Islet of Langerhans (tissue), 1 donor: Measurements from ENCODE around the gene MCCC1.
A peak's percentile ranks its signal among the peaks of the same experiment; 100 is the strongest.
"Not testable (repeated sequence)": the region's sequence is repeated elsewhere in the genome, so short reads cannot be mapped to it uniquely, and the experiment has no call there.

Experiments used
- FAIRE-seq: peaks from one replicate; lab custom pipeline; 2011; peaks lifted over from hg19 to GRCh38; lab: Jason Lieb, UNC

Gene MCCC1

DNA sequence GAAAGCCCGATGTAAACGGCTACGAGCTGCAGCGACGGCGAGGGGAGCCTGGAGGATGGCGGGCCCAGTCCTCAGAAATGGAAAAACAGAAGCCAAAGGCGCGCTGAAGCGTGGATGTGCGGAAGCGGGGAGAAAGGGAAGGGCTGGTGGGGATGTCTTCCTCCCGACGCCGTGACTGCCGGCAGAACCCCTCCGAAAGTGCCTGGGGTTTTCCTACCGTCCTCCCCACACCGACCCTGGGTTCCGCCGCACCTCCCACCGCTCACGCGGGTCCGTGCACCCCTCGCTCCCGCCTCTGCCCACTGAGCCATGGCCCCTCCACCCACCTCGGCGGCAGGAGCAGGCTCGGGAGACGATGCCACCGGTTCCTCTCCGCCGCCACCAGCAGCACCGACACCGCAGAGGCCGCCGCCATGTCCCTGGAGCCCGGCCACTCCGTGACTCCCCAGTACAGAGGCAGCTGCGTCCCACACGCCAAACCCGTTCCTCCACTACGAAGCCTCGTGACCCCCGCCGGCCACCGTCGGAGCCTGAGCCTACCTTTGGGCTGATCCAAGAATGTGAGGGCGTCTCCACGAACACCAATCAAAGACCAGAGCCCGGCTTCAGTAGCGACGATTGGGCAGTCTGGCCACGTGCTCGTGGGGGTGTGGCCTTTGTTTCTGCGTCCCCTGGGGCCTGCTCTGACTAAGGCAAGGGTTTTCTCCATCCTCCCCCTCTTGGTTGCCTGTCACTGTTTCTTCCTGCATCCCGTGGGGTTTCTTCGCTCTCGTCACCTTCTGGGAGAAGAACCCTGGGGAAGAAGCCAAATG lies at the start of gene MCCC1:
MCCC1 (minus strand) TSS at position 471 of the 812 bp plus-strand sequence; CDS start at position 415, 56 bp downstream.
- peak; percentile 70 for FAIRE-seq

DNA sequence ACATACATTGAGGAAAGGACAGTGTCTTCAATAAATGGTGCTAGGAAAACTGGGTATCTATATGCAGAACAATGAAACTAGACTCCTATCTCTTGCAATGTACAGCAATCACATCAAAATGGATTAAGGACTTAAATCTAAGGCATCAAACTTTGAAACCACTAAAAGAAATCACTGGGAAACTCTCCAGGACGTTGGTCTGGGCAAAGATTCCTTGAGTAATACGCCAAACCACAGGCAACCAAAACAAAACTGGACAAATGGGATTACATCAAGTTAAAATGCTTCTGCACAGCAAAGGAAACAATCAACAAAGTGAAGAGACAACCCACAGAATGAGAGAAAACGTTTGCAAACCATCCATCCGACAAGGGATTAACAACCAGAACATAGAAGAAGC lies 48.8 kb upstream of the MCCC1 start:
- no peak for FAIRE-seq

DNA sequence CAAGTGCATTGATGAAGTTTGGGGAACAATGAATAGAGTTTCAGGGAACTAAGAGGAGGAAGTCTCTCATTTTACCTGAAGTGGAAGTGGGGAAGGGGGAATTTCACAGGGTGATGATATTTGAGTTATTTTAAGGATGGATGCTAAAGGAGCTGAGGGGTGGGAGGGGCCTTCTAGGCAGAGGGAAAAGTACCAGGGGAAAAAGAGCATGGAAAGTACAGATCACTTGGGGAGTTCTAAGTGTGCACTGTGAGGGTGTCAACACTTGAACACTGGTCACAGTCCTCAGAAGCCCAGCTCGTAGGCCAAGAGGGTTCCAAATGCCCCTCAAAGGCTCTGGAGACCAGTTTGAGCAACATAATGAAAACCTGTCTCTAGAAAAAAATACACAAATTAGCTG lies 45.1 kb upstream of the MCCC1 start:
- FAIRE-seq = no peak

DNA sequence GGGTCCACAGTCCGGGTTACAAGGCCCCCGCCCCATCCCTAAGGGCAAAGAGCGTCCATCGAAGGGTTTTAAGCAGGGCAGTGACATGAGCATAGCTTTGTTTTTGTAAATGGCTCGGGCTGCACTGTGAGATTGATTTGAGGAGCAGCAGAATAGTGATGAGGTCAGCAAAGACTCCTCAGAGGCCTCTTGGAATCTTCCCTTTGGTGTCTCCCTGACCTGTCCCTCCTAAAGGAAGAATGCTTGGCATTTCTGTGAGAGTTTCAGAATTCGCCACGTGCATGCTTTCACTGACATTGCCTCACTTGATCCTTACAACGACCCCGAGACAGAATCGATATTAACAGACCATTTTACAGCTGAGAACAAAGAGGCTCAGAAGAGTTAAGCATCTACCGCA lies 42.9 kb upstream of the MCCC1 start:
- FAIRE-seq = no peak

GRCh38 chr3:183134844-183135243 lies 35.5 kb upstream of the MCCC1 start:
- no peak for FAIRE-seq

GRCh38 chr3:183132409-183132808 lies 33.1 kb upstream of the MCCC1 start:
- FAIRE-seq = no peak

GRCh38 chr3:183131735-183132134 lies 32.4 kb upstream of the MCCC1 start:
- no peak for FAIRE-seq

DNA sequence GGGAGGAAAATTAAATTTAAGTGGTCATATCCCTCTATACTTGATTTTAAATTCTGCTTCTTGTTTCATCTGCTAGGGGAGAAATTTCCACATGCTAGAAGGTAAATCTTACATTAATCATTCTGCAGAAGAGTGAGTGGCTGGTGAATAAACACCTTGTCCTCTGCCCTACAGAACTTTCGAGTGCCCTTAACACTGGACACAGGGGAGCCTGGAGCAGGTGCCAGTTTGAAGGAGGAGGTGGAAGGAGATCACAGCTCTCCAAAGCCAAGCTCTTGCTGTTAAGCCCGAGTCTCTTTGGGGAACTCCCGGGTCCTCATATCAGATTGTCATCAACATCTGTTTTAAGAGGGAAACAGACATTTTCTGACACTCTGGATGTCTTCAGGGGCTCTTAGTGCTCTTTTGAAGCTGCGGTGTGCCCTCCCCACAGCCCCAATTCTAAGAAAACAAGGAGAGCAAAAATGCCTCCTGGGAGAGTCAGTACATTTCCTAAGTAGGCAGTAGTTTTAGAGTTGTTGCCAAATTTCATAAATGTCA lies 32.0 kb upstream of the MCCC1 start:
- no peak for FAIRE-seq

GRCh38 chr3:183129243-183129642 lies 29.9 kb upstream of the MCCC1 start:
- no peak for FAIRE-seq

DNA sequence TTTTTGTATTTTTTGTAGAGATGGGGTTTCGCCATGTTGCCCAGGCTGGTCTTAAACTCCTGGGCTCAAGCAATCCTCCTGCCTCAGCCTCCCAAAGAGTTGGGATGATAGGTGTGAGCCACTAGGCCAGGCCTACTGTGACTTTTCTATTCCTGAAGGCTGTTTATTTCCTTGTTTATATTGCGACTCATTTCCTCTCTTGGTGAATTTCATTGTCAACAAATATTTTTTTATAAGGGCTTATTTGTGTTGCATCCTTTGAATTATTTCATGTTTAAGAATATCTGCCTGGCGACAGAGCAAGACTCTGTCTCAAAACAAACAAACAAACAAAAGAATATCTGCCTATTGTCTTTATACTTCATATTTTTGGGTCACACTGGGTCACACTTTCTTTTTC lies 29.4 kb upstream of the MCCC1 start:
- FAIRE-seq = no peak

DNA sequence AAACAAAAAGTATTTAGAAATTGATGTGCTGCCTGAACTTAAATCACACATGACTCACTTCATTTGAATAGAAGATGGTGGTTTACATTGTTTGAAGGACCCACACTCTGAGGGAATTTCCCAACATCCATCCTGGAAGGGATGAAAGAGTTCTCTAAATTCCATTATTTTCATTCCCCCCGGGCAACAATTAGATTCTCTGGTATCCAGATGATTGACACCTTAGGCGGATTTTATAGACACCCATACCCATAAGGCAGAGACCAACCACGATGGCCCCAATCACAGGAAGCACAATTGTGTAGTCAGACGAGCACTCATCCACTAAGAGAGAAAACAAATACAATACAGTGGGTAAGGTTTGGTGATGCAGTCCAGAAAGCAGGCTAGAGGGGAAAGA lies 24.6 kb upstream of the MCCC1 start:
- FAIRE-seq = no peak

DNA sequence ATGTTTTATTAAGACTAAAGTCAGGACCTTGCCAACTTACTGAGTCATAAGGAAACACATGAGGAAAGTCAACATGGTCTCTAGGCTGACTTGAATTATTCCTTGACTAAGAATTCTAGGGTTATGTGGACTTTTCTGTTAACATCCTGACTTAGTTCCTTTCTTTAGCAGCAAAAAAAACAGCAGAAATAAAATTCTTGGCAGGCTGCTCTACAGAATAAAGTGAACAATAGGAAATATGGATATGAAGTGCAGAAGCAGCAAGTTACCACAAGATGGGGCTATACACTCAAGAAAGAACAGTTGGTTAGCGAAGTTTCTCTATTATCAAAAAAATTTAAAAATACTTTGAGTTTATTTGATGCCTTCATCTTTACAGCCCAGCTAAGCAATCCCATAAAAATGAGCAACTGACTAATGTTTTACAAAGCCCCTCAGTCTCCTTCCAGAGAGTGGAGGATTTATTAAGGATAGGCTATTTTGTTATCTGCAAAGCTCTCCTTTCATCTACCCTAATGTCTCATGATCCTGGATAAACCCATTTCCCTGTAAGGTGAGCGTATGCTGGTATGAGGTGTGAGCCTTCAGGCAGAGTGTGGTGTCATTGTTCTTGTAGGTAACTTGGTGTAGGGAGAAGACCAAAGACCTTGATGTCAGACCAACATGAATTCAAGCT lies 23.1 kb upstream of the MCCC1 start:
- peak; percentile 100 for FAIRE-seq

DNA sequence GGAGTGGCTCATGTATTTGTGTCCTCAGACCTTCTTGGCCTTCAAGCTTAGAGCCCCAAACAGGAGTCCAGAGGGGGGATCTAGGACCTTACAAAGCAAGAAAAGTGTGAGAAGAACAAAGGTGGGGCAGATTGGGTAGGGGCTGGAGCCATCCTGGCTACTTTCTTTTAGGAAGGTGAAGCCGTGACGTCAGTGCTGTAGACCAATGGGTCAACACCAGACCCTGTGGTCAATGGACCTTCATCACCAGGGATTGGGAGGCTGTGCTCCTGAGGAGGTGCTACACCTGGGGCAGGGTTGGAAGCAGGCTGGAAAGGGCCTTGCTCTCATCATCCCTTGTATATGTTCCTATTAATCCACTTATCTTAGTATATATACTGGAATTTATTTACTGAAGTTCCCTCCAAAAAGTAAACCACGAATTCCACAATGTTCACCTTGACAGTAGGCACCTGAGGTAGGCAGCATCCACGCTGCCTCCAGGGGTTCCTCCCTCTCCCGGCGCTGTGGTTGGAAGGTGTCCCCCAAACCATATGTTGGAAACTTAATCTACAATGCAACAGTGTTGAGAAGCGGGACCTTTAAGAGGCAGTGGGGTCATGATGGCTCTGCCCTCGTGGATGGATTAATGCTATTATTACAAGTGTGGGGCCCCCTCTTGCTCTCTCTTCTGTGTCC lies 21.4 kb upstream of the MCCC1 start:
- FAIRE-seq = no peak

GRCh38 chr3:183117056-183117455 lies 17.8 kb upstream of the MCCC1 start:
- FAIRE-seq = no peak

- FAIRE-seq = no peak
These were observed 16.8 kb upstream of the MCCC1 start for GRCh38 chr3:183116025-183116614.

DNA sequence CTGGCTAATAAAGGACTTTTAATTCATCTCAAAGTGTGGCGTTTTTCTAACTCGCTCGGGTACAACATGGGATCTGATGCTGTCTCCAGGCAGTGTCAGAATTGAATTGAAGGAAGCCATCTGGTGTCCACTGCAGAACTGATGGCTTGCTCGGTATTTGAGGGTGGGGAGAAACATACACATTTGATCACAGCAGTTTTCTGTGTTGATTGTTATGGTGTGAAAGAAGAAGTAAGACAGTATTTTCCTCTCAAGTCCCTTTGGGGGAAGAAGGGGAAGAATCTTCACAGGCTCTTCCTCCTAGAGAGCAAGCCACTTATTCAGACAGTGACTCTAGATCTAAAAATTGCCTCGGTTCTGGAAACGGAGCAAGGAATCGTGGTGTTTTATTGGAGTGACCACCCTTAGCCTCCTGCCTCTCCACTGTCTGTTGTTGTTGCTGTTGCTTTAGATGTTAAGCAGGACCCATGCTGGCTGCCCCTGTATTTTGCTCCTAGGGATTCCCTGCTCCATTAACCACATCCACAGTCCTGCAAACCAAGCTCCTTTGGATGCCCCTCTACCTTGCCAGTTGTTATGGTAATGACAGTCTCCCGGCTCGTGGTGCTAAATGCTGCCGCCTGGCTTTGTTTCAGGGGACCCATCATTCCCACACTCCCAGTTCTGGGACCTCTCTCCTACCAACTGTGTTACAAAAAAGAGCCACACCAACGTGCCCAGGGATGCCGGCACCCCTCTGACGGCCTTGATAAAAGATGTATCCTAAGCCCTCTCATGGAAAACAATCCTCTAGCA lies 15.3 kb upstream of the MCCC1 start:
- FAIRE-seq = no peak

DNA sequence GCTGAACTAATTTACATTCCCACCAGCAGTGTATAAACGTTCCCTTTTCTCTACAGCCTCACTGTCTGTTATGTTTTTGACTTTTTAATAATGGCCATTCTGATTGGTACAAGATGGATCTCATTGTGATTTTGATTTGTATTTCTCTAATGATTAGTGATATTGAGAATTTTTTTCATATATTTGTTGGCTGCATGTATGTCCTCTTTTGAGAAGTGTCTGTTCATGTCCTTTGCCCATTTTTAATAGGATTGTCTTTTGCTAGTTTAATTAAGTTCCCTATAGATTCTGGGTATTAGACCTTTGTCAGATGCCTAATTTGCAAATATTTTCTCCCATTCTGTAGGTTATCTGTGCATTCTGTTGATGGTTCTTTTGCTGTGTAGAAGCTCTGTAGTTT lies 10.6 kb upstream of the MCCC1 start:
- not testable (repeated sequence) for FAIRE-seq

- FAIRE-seq = no peak
These were observed 9.2 kb upstream of the MCCC1 start for GRCh38 chr3:183108470-183108869.

GRCh38 chr3:183108001-183108449 lies 8.7 kb upstream of the MCCC1 start:
- FAIRE-seq = peak; percentile 97

DNA sequence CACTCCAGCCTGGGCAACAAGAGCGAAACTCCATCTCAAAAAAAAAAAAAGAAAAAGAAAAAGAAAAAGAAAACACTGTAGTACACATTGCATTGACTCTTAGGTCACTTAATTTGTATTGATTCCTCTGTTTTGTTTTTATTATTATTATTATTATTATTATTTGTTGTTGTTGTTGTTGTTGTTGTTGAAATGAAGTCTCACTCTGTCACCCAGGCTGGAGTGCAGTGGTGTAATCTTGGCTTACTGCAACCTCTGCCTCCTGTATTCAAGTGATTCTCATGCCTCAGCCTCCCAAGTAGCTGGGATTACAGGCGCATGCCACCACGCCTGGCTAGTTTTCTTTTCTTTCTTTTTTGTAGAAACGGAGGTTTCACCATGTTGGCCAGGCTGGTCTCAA lies 8.1 kb upstream of the MCCC1 start:
- FAIRE-seq = not testable (repeated sequence)

DNA sequence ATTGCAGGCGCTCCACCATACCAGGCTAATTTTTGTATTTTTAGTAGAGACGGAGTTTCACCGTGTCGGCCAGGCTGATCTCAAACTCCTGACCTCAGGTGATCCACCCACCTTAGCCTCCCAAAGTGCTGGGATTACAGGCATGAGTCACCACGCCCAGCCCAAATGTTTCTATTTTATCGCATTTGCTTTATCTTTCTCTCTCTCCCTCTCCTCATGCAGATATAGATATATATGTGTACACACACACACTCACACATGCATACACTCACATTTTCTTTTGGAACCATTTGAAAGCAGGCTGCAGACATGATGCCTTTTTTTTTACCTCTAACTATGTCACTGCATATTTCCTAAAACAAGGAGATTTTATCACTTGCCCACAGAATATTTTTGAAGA lies 7.3 kb upstream of the MCCC1 start:
- no peak for FAIRE-seq

DNA sequence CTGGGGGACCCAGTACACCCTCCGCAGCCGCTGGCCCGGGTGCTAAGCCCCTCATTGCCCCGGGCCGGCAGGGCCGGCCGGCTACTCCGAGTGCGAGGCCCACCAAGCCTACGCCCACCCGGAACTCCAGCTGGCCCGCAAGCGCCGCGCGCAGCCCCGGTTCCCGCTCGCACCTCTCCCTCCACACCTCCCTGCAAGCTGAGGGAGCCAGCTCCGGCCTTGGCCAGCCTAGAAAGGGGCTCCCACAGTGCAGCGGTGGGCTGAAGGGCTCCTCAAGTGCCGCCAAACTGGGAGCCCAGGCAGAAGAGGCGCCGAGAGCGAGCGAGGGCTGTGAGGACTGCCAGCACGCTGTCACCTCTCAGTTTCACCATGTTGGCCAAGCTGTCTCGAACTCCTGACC lies 4.7 kb upstream of the MCCC1 start:
- FAIRE-seq = not testable (repeated sequence)
